ENCODE results near the gene PNMA8B.
A peak's percentile ranks its signal among the peaks of the same experiment; 100 is the strongest.

Gene PNMA8B

DNA sequence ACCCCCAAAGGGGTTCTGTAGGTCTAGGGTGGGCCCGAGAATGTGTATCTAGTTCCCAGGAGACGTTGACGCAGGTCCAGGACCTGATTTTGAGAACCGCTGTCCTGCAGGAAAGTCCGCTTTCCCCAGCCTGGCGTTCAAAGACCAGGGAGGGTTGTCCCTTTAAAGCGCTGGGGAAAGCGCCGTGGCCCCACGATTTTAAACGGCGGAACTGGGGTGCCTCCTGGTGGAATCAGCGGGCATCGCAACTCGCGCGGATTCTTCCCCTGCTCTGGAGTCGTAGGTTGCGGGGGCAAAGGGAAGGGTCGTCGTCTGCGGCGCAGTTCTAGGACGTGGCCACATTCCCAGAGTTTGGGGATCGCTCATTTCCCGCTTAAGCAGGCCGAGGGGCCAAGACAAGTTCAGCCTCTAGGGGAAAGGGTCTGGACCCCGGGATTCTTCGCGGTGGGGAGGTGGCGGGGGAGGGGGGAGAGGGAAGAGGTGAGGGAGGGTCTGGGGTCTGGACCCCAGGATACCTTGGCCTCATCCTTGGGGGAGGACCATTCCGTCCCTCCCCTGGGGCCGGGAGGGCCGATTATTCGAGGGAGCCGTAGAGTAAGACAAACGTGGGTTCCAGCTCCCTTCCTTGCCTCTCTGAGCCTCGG, 7.7 kb downstream of the PNMA8B start:
- peak; percentile 46 to 62 for DNase-seq (ENCODE audit: low read depth in 2 of 2)

DNA sequence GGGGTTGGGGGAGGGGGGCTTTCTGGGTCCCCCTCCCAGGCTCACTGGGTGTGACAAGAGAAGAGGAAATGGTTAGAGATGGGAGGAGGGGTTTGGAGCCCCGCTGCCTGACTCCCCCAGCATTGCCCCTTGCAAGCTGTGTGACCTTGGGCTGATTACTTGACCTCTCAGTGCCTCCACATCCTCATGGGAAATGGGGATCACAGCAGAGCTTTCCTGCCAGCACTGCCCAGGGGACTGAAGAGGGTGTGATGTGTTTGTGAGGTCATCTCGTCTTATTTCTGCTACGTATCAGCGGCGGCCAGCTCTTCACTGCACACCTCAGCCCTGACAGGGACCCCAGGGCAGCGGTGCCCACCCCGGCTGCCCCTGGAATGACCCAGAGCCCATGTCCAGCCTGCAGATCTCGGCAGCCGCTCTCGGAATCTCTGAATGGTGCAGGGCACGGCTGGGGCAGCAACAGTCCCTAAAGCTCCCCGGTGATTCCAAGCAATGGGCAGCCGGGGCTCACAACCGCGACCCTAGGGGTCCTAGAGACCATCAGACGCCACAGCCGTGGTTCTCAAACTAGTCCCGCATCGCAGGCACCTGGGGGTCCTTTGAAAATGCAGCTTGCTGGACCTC, 8.4 kb downstream of the PNMA8B start:
- no peak for DNase-seq (ENCODE audit: low read depth in 2 of 2)

DNA sequence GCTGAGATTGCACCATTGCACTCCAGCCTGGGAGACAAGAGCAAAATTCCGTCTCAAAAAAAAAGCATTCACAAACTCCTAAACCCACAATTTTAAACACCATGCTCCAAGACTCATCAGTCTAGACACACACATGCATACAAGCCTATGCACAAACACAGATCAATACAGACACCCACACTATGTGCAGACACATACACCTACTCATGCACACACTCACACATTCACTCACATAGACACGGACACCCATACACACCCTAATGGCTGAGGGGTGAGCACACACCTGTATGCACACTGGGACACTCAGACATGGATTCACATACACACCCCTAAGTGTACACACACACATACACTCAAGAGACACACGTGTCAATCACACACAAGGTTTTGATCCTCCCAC, 9.3 kb downstream of the PNMA8B start:
- DNase-seq (ENCODE audit: low read depth in 2 of 2), result no peak

DNA sequence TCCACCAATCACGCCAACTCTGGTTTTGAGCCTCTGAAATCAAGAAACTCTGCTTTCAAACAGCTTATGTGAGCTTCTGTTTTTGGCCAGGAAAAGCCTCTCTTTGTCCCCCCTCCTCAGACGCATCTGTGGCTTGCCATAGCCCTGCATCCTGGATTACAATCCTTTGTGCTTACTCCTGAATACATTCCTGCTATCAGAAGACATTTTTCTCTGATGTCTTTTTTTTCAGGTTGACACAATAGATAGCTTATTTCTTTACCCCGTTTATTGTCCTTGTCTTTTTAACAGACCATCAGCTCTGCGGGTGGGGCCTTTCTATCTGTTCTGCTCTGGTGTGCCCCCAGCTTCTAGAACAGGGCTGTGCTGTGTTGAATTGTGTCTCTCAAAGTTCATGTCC, 11.0 kb downstream of the PNMA8B start:
- DNase-seq (ENCODE audit: low read depth in 2 of 2), result no peak

DNA sequence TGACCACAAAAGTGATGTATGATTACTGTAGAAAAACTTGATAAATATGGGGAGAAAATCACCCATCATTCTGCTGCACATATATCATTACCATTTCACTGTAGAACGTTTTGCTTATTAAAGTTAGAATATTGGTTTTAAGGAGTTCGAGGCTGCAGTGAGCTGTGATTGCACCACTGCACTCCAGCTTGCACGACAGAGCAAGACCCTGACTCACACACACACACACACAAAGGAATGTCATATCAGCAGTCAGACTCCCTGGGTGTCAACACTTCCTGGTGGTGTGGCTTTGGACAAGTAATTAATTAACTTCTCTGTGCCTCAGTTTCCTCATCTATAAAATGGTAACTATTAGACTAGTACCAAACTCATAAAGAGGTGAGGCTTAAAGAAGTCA, 13.0 kb downstream of the PNMA8B start:
- no peak for DNase-seq (ENCODE audit: low read depth in 2 of 2)

DNA sequence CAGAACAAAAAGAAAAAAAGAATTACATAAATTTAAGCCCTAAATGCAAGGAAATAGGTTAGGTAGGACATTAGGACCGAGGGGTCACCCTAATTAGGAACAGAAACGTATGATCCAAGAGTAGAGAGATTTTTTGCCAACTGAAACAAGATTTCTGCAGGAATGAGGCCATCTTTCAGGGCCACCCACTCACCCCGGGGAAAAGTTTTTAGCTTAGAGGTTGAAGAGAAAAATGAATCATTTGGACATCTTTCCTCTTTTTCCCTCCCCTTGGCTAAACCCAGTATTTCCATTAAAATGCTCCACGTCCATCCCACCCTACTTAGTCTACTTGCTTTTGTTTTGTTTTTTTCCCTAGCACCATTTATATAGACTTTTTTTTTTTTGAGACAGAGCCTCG, 13.7 kb downstream of the PNMA8B start:
- DNase-seq (ENCODE audit: low read depth in 2 of 2), result no peak

DNA sequence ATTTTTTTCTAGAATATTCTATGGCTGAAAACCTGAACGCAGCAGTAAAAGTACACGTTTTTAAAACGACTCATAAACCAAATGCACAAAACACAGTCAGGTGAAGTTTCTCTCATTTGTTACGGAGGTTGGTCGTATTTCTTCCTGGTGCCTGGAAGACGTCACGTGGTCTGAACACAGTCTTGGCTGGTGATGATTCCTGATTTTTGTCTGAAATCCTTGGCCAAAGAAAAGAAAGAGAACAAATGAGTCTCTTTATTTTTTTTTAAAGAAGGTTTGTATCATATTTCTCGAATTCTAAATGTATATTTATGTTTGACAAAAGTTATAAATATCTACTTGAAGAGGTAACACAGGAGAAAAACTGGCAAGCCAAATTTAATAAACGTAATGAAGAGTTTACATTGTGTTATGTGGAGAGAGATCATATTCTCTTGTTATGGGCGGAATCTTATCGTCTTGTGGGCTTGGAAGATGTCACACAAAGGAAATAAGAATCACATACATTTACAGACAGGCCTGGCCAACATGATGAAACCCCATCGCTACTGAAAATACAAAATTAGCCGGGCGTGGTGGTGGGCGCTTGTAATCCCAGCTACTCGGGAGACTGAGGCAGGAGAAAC, 14.3 kb downstream of the PNMA8B start:
- no peak for DNase-seq (ENCODE audit: low read depth in 2 of 2)

DNA sequence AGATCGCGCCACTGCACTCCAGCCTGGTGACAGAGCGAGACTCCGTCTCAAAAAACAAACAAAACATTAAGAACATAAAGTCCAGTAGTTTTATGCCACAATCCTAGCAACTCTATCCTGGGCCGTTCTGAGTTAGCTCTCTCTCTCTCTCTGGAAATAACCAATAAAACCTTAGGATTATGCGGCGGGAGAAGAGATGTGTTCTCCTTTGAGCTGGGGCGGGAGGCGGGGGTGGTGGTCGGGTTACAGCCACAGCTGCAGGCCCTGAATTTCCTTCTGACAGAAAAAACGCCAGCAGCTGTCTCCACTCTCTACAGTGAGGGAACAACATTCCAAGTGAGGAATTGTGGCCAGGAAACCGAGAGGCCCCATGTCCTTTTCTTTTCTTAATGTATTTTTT, 15.3 kb downstream of the PNMA8B start:
- no peak for DNase-seq (ENCODE audit: low read depth in 2 of 2)

DNA sequence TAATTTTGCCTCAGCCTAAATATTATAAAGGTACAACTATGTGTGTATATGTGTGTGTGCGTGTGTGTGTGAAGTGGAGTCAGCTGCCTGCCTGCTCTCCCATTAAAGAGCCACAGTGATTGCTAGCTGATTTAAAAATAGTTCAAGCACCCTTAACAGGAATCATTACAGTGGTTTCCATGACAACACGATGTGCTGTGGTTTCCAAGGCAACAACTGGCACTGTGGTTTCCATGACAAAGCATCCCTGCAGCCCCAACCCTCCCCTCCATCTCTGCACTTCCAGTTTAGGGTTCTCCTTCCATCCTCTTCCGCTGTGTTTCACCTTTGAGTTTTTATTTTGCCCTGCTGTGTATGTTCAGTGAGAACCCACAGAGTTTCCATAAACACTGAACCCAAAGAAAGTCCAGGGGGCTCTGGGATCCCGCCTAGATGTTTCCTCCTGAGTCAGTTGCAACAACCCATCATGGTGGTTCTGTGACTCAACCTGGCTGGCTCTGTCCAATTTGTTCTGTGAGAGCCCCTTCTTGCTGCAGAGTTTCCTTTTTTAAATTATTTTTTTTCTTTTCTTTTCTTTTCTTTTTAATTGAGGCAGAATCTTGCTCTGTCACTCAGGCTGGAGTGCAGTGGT, 17.2 kb downstream of the PNMA8B start:
- no peak for DNase-seq (ENCODE audit: low read depth in 2 of 2)

DNA sequence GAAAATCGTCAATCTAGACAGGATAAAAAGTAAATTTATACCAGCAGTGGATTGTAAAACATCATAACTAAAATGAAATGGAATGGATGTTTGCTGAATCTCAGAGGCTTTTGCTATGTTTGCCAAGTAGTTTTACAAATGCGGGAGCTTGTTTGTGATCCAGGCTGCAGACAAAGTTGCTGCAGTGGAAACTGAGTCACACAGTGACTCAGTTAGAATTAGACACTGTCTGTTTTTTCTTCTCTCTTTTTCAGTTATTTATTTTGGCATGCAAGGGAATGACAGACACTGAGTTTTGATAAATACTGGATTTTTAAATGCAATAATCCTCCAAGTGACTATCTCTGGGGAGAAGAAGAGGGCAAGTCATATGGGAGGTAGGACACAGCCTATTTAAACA, 19.7 kb downstream of the PNMA8B start:
- no peak for DNase-seq (ENCODE audit: low read depth in 2 of 2)

DNA sequence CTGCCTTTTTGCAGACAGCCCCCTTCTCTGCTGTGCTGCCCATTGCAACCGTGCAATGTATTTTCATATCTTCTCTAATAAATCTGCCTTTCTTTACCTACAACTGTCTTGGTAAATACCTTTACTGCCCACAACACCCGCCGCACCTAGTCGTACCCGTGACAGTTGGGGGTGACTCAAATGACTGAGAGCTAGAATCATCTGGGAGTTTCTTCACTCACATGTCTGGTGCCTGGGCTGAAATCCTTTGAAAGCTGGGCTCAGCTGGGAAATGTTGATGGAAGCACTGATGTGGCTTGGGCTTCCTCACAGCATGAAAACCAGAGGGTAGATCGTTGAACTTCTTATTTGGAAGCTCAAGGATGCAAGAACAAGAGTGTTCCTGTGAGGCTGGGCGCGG, 21.5 kb downstream of the PNMA8B start:
- no peak for DNase-seq (ENCODE audit: low read depth in 2 of 2)

DNA sequence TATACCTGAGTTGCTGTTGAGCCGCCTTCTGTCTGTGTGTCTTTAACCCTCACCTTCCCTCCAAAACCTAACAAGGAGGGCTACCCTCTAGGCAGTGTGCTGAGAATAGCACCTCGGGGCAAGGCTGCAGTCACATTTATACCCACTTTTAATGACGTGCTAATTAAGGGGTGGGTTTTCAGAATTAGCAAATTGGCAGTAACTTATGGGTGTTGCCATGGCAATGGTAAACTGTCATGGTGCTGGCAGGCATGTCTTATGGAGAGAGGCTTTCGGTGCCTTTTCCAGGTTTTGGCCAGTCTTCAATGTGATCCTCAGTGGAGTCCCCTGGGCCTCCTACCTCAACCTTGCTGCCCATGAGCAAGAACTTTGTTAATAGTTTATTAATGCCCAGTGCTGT, 23.1 kb downstream of the PNMA8B start:
- DNase-seq (ENCODE audit: low read depth in 2 of 2), result no peak

DNA sequence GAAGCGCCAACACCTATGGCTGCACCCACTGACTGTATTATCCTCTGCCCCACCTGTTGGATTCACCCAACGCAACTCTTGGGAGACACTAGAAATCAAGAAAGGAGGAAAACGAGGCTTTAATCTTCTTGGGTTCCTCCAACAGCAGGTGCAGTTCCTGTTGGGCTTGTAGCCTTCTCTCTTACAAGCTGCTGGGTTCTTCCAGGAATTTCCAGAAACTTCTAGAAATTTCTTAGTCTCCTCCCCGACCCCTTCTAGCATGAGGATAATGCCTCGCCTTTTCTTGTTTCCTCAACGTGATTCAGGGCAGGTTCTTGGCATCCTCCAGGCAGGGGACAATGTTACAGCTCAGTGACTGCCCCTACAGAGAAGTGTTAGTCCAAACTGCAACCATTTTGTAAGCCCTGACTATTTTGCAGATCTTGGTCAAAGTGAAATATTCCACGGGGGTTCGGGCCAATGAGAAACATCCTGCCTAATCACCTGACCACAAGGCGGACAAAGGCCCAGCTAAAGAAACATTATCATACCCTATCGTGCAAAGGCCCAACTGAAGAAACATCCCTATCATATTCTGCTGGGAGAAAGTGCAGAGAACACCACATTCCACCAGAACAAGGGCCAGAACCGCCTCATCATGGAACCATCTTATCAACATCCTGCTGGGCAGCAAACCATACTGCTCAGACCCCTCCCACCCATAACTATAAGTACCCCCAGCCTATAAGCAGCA, 23.7 kb downstream of the PNMA8B start:
- no peak for DNase-seq (ENCODE audit: low read depth in 2 of 2)

DNA sequence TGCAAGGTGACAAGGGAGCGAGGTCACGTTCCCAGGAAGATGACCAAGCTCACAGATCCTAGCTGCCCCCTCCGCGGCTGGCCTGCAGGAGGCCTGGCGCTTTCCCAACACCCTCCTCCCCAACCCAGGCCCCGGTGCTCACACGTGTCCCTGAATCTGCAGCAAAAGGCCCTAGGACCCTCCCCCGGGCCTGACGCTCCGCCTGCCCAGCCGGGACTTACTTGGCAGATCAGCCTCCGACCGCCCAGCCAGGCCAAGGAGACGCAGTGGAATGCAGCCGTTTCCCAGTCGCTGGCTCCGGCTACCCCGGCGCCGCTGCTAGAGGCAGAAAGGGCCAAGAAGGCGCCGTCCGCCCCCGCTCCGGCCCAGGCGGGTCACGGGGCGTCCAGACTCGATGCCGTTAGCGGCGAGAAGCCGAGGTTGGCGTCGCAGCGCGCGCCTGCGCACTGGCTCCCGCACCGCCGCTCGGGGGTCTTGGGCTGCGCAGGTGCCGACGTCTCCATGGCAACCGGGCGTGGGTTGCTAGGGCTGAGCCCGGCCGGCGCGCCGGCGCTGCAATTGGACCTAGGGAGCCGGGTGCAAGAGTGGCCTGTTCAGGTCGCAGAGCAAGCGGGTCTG, 24.4 kb downstream of the PNMA8B start, which contains the start of gene PNMA8A:
Gene PNMA8A (minus strand): TSS at position 448 of the 618 bp plus-strand sequence. CDS start 528 bp downstream, outside the sequence.
- no peak for DNase-seq (ENCODE audit: low read depth in 2 of 2)

DNA sequence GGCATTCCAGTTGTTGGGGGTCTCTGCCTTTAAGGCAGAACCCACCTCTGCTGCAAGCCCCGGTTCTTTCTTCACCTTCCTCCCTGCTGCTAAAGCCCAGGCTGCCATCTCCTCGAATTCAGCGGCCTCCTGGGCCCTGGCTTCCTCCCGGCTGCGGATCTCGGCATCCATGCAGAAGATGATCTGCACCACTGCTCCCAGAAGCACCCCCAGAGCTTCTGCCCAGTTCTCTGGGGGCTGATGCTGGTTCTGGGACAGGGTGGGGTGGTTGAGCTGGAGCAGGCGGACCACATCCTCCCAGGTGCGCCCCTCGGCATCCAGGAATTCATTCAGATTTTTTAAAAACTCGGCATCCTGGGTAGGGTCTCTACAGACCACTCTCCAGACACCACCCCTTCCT, 25.3 kb downstream of the PNMA8B start:
- DNase-seq (ENCODE audit: low read depth in 2 of 2), result no peak

DNA sequence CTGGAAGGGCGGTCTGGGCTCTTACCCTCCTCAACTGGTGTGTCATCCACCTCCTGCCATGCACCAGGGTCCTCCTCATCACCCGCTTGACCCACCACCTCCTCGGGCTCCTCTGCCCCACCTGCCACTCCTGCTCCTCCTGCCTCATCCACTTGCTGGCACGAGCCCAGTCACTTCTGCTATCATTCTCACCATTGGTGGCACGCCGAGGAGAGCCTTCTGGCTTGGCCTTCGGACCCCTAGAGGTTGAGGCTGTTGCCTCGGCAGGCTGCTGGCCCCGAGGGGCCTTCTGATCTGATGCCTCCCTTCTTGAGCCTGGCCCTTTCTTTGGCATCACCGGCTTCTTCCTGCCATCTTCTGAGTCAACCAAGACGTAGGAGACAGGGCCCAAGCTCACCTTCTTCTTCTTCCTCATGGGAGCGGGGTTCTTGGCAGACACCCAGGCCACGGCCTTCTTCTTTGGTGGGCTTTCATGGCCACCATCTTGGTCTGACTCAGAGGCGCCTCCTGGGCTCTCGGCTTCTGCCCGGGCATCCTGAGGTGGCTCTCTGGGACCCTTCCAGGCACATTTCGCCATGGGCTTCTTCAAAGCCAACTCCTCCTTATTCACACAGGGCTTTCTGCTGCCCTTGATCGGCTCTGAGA, 26.0 kb downstream of the PNMA8B start:
- DNase-seq (ENCODE audit: low read depth in 2 of 2), result no peak

DNA sequence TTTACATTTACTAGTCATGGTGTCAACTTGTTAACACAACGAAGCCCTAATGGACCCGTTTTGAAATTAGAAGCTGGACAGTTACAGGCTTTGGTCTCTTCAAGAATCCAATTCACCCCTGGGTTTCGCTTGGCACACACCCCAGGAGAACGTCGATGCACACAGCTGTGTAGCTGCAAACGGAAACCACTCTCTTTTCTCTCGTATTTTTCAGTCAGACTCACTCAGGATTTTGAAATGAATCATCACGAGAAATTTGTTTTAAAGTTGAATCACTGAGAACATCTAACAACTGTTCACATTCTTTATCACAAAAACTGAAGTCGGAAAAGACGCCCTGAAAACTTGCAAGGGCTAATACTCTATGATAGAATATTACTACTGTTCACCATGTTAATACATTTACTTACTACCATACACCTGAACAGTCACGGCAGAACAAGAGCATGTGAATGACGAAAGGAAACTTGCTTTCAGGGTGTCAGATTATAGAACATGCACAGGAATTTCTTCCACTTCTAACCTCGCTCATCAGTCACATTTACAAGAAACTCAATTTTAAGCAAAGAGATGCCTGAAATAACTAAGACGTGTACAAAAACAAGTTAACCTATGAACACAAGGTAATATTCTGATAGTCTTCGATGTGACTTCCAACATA, 29.0 kb downstream of the PNMA8B start:
- no peak for DNase-seq (ENCODE audit: low read depth in 2 of 2)

DNA sequence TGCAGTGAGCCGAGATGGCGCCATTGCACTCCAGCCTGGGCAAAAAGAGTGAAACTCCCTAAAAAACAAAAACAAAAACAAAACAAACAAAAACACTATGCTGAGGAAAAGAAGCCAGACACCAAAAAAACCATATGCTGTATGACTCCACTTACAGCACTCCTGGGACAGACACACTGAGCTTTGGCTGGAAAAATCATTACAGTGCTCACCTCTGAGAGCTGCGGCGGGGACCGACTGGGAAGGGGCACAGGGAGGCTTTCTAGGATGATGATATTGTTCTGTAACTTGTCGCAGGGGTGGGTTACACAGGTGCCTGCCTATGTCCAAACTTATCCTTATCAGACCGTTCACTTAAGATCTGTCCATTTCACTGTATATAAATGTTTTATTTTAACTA, 32.2 kb downstream of the PNMA8B start:
- no peak for DNase-seq (ENCODE audit: low read depth in 2 of 2)

DNA sequence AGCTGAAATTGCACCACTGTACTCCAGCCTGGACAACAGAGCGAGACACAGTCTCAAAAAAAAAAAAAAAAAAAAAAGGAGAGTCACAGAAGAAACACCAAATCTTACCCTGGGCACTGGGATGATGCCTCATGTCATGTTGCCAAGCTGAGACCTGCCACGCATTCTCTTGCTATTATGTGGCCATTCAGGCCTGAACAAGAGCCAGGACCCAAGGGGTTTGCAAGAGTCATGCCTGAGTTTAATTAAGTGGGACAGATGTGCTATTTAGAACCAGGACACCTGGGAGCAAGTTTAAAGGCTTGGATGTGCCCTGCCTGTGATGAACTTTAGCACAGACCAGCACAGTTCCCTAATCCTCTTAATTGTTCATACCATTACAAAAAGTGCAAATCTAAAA, 34.1 kb downstream of the PNMA8B start:
- DNase-seq (ENCODE audit: low read depth in 2 of 2), result no peak

DNA sequence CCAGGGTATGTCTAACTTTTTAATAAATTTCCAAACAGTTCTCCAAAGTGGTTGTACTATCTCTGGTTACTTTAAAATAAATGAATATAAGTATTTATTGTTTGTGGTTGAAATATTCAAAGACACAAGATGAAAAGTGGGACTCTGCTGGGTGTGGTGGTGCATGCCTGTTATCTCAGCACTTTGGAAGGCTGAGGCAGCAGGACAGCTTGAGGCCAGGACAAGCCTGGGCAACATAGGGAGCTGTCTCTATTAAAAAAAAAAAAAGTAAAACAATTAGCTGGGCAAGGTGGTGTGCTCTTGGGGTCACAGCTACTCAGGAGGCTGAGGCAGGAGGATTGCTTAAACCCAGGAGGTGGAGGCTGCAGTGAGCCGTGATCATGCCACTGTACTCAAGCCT, 34.7 kb downstream of the PNMA8B start:
- DNase-seq (ENCODE audit: low read depth in 2 of 2), result no peak

DNA sequence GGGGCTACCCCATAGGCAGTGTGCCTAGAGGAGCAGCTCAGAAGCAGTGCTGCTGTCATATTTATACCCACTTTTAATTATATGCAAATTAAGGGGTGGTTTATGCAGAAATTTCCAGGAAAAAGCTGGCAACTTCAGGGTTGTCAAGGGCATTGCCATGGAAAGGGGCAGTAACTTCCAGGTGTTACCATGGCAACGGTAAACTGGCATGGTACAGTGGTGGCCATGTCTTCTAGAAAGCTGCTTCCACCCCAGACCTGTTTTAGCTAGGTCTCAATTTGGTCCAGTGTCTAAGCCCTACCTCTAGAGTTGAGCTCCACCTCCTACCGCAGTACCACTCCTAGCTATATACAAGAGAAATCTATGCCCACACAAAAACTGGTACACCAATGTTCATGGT, 35.6 kb downstream of the PNMA8B start:
- no peak for DNase-seq (ENCODE audit: low read depth in 2 of 2)
